Sigmoid colon (tissue), 4 donors: ENCODE data around the gene SPDYE2.
"Not testable (repeated sequence)": the region's sequence is repeated elsewhere in the genome, so short reads cannot be mapped to it uniquely, and the experiment has no call there.

Experiments used
- CTCF ChIP-seq, 4 experiments: fragments of 450-650 bp in 3 of 4; fragments of 200-600 bp in 1 of 4; IDR thresholded peaks; one replicate each; pipeline ENCODE4 v1.5.1; 2016 to 2019; ENCODE audit warnings: antibody characterized with exemption in 4 of 4, mild to moderate bottlenecking in 3 of 4, moderate library complexity in 2 of 4
- EP300 ChIP-seq, 4 donors: sonication (generic); formaldehyde crosslinking; IDR thresholded peaks; one replicate each; pipeline ENCODE4 v1.6.1; 2017; ENCODE audit warnings: antibody characterized with exemption in 4 of 4
- POLR2A ChIP-seq, 2 donors: fragments of 450-650 bp; IDR thresholded peaks; one replicate each; pipeline ENCODE4 v1.6.1; 2016; ENCODE audit warnings: antibody characterized with exemption in 2 of 2, mild to moderate bottlenecking in 2 of 2, moderate library complexity in 2 of 2
- POLR2AphosphoS5 ChIP-seq, 4 donors: sonication (generic); formaldehyde crosslinking; IDR thresholded peaks; one replicate each; pipeline ENCODE4 v1.6.1; 2017; ENCODE audit warnings: antibody characterized with exemption in 4 of 4

GRCh38 chr7:102581722-102582121 lies 30.7 kb downstream of the SPDYE2 start:
- not testable (repeated sequence) for TF ChIP-seq CTCF, POLR2A, EP300, POLR2AphosphoS5 (IDR thresholded peaks at IDR 0.05)
